ENCODE results near the gene ST8SIA6. TPM values are rescaled to one million over a fixed set of nuclear protein-coding genes. Genes with fewer than 3 reads are reported as not detected.
A peak's percentile ranks its signal among the peaks of the same experiment; 100 is the strongest.

ST8SIA6 gene
- total RNA-seq, 1 donor from 2014 or later = not detected

DNA sequence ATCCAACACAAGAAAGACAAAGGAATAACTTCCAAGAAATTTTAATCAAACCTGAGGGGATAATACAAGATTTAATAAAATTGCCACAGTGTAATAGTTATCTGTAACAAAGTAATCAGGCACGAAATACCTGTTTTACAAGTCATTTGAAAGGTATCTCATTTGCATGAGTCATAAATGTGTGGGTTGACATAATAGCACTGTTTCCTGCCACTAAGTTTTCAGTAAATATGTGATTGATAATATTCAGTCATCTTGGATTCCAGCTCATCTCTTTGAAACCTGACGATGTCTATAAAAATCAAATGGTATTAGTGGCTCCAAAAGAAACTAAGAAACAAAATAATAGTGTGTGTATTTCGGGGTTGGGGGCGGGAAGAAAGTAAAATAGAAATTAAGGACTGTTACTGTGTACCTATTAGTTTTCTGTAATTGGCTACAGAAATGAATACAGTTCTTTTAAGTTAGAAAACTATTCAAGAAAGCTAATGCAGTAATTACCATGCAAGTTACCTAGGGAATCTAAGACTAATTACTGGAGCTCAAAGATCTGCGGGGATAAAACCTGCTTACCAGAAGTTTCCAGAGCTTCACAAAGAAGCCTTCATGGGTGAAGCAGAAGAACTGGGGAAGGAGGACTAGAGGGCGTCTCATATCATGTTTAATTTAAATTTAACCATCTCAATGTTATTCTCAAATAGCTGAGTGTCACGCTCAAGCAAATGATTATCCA lies 100.7 kb downstream of the ST8SIA6 start:
- Histone ChIP-seq H3K27ac (no peak overlapping the region), H3K36me3 (no peaks in the 10 kb centered on the region), H3K27me3 (no peaks in the 10 kb centered on the region), H3K4me3 (no peak overlapping the region), H3K4me1 (peaks cover 0 to 5% of the 10 kb centered on the region in 2 donors), H3K9me3 (no peaks in the 10 kb centered on the region)
- DNase-seq (ENCODE audit: low spot score in 2 of 2) = no peak
- no peak for TF ChIP-seq CTCF (IDR thresholded peaks at IDR 0.05)
- intact Hi-C loops (cut with DNase I) = no loop called here

DNA sequence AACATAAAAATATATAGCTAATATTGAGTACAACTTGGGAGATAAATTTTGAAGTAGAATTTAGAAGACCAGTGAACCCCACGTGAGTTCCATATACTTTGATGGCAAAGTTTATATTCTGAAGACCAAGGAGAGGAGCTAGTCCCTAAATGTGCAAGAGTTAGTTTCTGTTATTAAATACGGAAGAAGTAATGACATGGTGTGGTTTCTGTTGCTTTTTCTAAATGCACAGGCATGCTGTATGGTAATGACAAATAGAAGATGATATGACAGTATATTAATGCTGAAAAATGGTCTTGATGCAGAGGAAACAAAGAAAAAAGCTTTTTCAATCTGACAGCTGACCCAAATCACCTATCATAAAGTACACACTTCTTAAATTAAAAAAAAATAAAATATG lies 101.8 kb downstream of the ST8SIA6 start:
- Histone ChIP-seq H3K4me1 (peaks cover 0 to 9% of the 10 kb centered on the region in 2 donors), H3K4me3 (no peak overlapping the region), H3K27me3 (no peaks in the 10 kb centered on the region), H3K36me3 (no peaks in the 10 kb centered on the region), H3K27ac (no peak overlapping the region), H3K9me3 (no peaks in the 10 kb centered on the region)
- TF ChIP-seq CTCF (IDR thresholded peaks at IDR 0.05) = no peak
- intact Hi-C loops (cut with DNase I) = no loop called here
- DNase-seq (ENCODE audit: low spot score in 2 of 2) = no peak

- Histone ChIP-seq H3K9me3 (no peaks in the 10 kb centered on the region), H3K27ac (no peak overlapping the region), H3K36me3 (no peaks in the 10 kb centered on the region), H3K4me3 (no peak overlapping the region), H3K4me1 (peaks cover 0 to 9% of the 10 kb centered on the region in 2 donors), H3K27me3 (no peaks in the 10 kb centered on the region)
- intact Hi-C loops (cut with DNase I) = no loop called here
- TF ChIP-seq CTCF (IDR thresholded peaks at IDR 0.05) = no peak
- no peak for DNase-seq (ENCODE audit: low spot score in 2 of 2)
These were observed 102.9 kb downstream of the ST8SIA6 start for GRCh38 chr10:17351506-17351905.

- no peak for TF ChIP-seq CTCF (IDR thresholded peaks at IDR 0.05)
- H3K4me1 ChIP-seq = peaks cover 0 to 9% of the 10 kb centered on the region in 2 donors
- H3K4me3 ChIP-seq = no peak overlapping the region
- no peaks in the 10 kb centered on the region for H3K27me3 ChIP-seq
- DNase-seq (ENCODE audit: low spot score in 2 of 2) = no peak
- no peaks in the 10 kb centered on the region for H3K36me3 ChIP-seq
- no peaks in the 10 kb centered on the region for H3K9me3 ChIP-seq
- intact Hi-C loops (cut with DNase I) = no loop called here
- no peak overlapping the region for H3K27ac ChIP-seq
These were observed 104.7 kb downstream of the ST8SIA6 start for GRCh38 chr10:17349717-17350116.

GRCh38 chr10:17348501-17349349 lies 105.7 kb downstream of the ST8SIA6 start:
- peak in 1 of 2 donors; percentile 81 for DNase-seq (ENCODE audit: low spot score in 2 of 2)
- Histone ChIP-seq H3K27me3 (no peaks in the 10 kb centered on the region), H3K4me1 (peaks cover 0 to 9% of the 10 kb centered on the region in 2 donors), H3K9me3 (no peaks in the 10 kb centered on the region), H3K4me3 (peak overlapping the region; percentile 43 to 53), H3K27ac (peak overlapping the region; percentile 36 to 44), H3K36me3 (no peaks in the 10 kb centered on the region)
- intact Hi-C loops (cut with DNase I) = no loop called here
- no peak for TF ChIP-seq CTCF (IDR thresholded peaks at IDR 0.05)

Measured in ascending aorta (tissue), 2 donors.